PC-9 (cell line): ENCODE results near the gene POLG. TPM values are rescaled to one million over a fixed set of nuclear protein-coding genes. Genes with fewer than 3 reads are reported as not detected.

ENCODE experiments used
- BruUV-seq: library from RNA; stranded (reverse); fragments of 400-500 nt; replicated peaks from 2 replicates; lab custom pipeline; 2021; lab: Mats Ljungman, UMichigan
- CTCF ChIA-PET: fragments of 300-600 bp; sonication (Branson Sonifier 250); formaldehyde crosslinking; loops from one replicate; lab custom pipeline; 2022; ENCODE audit warnings: antibody characterized with exemption; lab: Charles Lee
- POLR2A ChIA-PET: fragments of 300-600 bp; sonication (Branson Sonifier 250); formaldehyde crosslinking; loops from one replicate; lab custom pipeline; 2022; ENCODE audit warnings: antibody characterized with exemption; ENCODE audit not compliant: unreplicated experiment; lab: Charles Lee
- DNase-seq, 2 experiments: peaks; one replicate each; pipeline versions ENCODE4 v3.0.0 to v3.0.0-alpha.2; 2015 to 2022; ENCODE audit warnings: mixed read lengths in 1 of 2
- H2AFZ ChIP-seq: fragments of 200-600 bp; sonication (generic); 2 replicates; pipeline ENCODE4 v1.8.1; 2017; ENCODE audit warnings: antibody characterized with exemption
- H3F3A ChIP-seq: fragments of 200-600 bp; sonication (generic); 2 replicates; pipeline ENCODE4 v1.8.1; 2017; ENCODE audit warnings: antibody characterized with exemption, mild to moderate bottlenecking, low read depth; ENCODE audit not compliant: insufficient read depth
- H3K27ac ChIP-seq: fragments of 200-600 bp; sonication (generic); 2 replicates; pipeline ENCODE4 v1.6.1; 2016; ENCODE audit warnings: mixed run types
- H3K27me3 ChIP-seq: fragments of 200-600 bp; sonication (generic); 2 replicates; pipeline ENCODE4 v1.6.1; 2016; ENCODE audit warnings: low read depth, mixed run types; ENCODE audit not compliant: insufficient read depth
- H3K36me3 ChIP-seq: fragments of 200-600 bp; sonication (generic); 2 replicates; pipeline ENCODE4 v1.6.1; 2016; ENCODE audit warnings: low read depth, mixed run types
- H3K4me1 ChIP-seq: fragments of 200-600 bp; sonication (generic); replicated peaks from 2 replicates; pipeline ENCODE4 v1.6.1; 2016; ENCODE audit warnings: mixed run types; ENCODE audit not compliant: insufficient read depth
- H3K4me2 ChIP-seq: fragments of 200-600 bp; sonication (generic); 2 replicates; pipeline ENCODE4 v1.6.1; 2017; ENCODE audit warnings: mixed run types
- H3K4me3 ChIP-seq: fragments of 200-600 bp; sonication (generic); 2 replicates; pipeline ENCODE4 v1.6.1; 2016; ENCODE audit warnings: mixed run types
- H3K79me2 ChIP-seq: fragments of 200-600 bp; sonication (generic); 2 replicates; pipeline ENCODE4 v1.6.1; 2017; ENCODE audit warnings: low read depth, mixed run types
- H3K9me2 ChIP-seq: fragments of 200-600 bp; sonication (generic); 2 replicates; pipeline ENCODE4 v1.8.1; 2017; ENCODE audit warnings: mild to moderate bottlenecking; ENCODE audit not compliant: insufficient read depth
- H3K9me3 ChIP-seq: fragments of 200-600 bp; sonication (generic); 2 replicates; pipeline ENCODE4 v1.8.1; 2016; ENCODE audit warnings: low read depth; ENCODE audit not compliant: insufficient read depth
- H4K20me1 ChIP-seq: fragments of 200-600 bp; sonication (generic); 2 replicates; pipeline ENCODE4 v1.8.1; 2017; ENCODE audit not compliant: insufficient read depth
- CTCF ChIP-seq: fragments of 200-600 bp; sonication (generic); conservative IDR thresholded peaks from 2 replicates; pipeline ENCODE4 v1.6.1; 2017; ENCODE audit warnings: mixed run types, antibody characterized with exemption, mild to moderate bottlenecking, moderate library complexity
- EZH2 ChIP-seq: fragments of 200-600 bp; sonication (generic); IDR thresholded peaks from 2 replicates; pipeline ENCODE4 v1.8.0; 2017; ENCODE audit warnings: antibody characterized with exemption, low read depth
- intact Hi-C: fragments of 100-400 bp; cut with micrococcal nuclease; formaldehyde crosslinking; loops from one replicate; pipeline ENCODE4 v1.10.0; 2022; ENCODE audit not compliant: unreplicated experiment
- total RNA-seq: library from RNA; stranded (reverse); gene quantifications from 2 replicates; pipeline ENCODE4 v1.2.3, GENCODE V29; 2021

Gene POLG
- total RNA-seq, 1 experiment from 2014 or later = 43.6 TPM

GRCh38 chr15:89326316-89326715, 8.3 kb downstream of the POLG start:
- Histone ChIP-seq H3K27me3 (no peaks in the 10 kb centered on the region), H2AFZ (no peak overlapping the region), H3F3A (peaks cover under 1% of the 10 kb centered on the region; the same call in 1 of the 2 replicates), H3K4me2 (no peak overlapping the region), H4K20me1 (peaks cover 34% of the 10 kb centered on the region), H3K36me3 (peaks cover 47% of the 10 kb centered on the region), H3K79me2 (peaks cover 16% of the 10 kb centered on the region), H3K4me3 (no peak overlapping the region), H3K9me3 (no peaks in the 10 kb centered on the region), H3K27ac (no peak overlapping the region), H3K4me1 (no peaks in the 10 kb centered on the region), H3K9me2 (no peaks in the 10 kb centered on the region)
- intact Hi-C loops = no loop called here
- ChIA-PET POLR2A (interaction anchor here (0.6 kb wide), 1 partner anchor 17 kb away, joined by 6 read pairs; no protein-coding TSS in a partner anchor), CTCF (no interaction called here)
- BruUV-seq = no TSS peak
- no peak for DNase-seq
- no peak for TF ChIP-seq EZH2
- no peak for TF ChIP-seq CTCF

DNA sequence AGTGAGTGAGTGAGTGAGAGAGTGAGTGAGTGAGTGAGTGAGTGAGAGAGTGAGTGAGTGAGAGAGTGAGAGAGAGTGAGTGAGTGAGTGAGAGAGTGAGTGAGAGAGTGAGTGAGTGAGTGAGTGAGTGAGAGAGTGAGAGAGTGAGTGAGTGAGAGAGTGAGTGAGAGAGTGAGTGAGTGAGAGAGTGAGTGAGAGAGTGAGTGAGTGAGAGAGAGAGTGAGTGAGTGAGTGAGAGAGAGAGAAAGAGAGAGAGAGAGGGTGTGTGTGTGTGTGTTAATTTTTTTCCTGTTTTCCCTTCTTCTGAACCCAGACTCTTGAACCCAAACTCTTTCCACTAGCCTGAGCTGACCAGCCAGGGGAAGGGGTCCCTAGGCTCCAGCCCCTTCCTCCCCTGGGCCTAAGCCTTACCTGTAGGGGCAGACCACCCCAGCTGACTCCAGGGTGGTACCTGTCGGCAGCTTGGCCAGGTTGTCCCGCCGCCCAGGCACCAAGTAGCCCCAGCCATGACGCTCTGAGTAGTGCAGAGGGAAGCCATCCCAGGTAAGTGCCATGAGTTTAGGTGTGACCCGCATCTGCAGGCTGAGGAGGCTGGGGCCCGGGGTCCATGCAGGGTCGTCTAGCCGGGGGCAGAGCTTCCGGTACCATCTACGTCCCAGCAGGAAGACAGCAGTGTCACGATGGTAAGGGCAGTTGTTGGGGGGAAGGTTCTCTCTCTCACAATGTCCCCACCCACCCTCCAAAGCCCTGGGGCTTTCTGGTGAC, 9.4 kb downstream of the POLG start:
- peaks cover 42% of the 10 kb centered on the region for H3K36me3 ChIP-seq
- TF ChIP-seq CTCF (no peak), EZH2 (no peak)
- no peak overlapping the region for H3K4me2 ChIP-seq
- H3F3A ChIP-seq = peaks cover 4% of the 10 kb centered on the region; the same call in 1 of the 2 replicates
- ChIA-PET CTCF (no interaction called here), POLR2A (interaction anchor here (0.6 kb wide), 1 partner anchor 122 kb away, joined by 18 read pairs; no protein-coding TSS in a partner anchor)
- H2AFZ ChIP-seq = no peak overlapping the region
- H3K9me2 ChIP-seq = no peaks in the 10 kb centered on the region
- 0 out of 2 replicates have a peak, but pooled peaks cover 6% of the 10 kb centered on the region for H3K79me2 ChIP-seq
- no peaks in the 10 kb centered on the region for H3K27me3 ChIP-seq
- no TSS peak for BruUV-seq
- H3K4me1 ChIP-seq = no peaks in the 10 kb centered on the region
- no peak for DNase-seq
- no peak overlapping the region for H3K27ac ChIP-seq
- H3K4me3 ChIP-seq = no peak overlapping the region
- peaks cover 26% of the 10 kb centered on the region for H4K20me1 ChIP-seq
- no peaks in the 10 kb centered on the region for H3K9me3 ChIP-seq
- intact Hi-C loops = no loop called here

GRCh38 chr15:89323825-89324224, 10.8 kb downstream of the POLG start:
- no peak overlapping the region for H3K27ac ChIP-seq
- intact Hi-C loops = no loop called here
- DNase-seq = no peak
- peaks cover 30% of the 10 kb centered on the region for H3K36me3 ChIP-seq
- no peaks in the 10 kb centered on the region for H3K9me2 ChIP-seq
- peaks cover 6% of the 10 kb centered on the region; the same call in 1 of the 2 replicates for H3F3A ChIP-seq
- no peaks in the 10 kb centered on the region for H3K79me2 ChIP-seq
- H3K4me1 ChIP-seq = no peaks in the 10 kb centered on the region
- peaks cover 21% of the 10 kb centered on the region for H4K20me1 ChIP-seq
- POLR2A ChIA-PET = interaction anchor here (0.5 kb wide), 1 partner anchor 1719 kb away, joined by 4 read pairs; no protein-coding TSS in a partner anchor
- no TSS peak for BruUV-seq
- CTCF ChIA-PET = no interaction called here
- TF ChIP-seq EZH2 (no peak), CTCF (no peak)
- no peaks in the 10 kb centered on the region for H3K9me3 ChIP-seq
- no peak overlapping the region for H3K4me3 ChIP-seq
- no peak overlapping the region for H3K4me2 ChIP-seq
- no peak overlapping the region for H2AFZ ChIP-seq
- H3K27me3 ChIP-seq = no peaks in the 10 kb centered on the region
